Aortic smooth muscle cell (primary cell): ENCODE results near the gene FGF2. TPM values are rescaled to one million over a fixed set of nuclear protein-coding genes. Genes with fewer than 3 reads are reported as not detected.

ENCODE experiments used
- total RNA-seq: library from RNA; depleted of rRNA; stranded (reverse); fragments of >200 nt; gene quantifications from 2 replicates; pipeline ENCODE4 v1.2.3, GENCODE V29; 2014

FGF2 gene
- total RNA-seq = 33.0 and 44.7 TPM in 2 replicates

DNA sequence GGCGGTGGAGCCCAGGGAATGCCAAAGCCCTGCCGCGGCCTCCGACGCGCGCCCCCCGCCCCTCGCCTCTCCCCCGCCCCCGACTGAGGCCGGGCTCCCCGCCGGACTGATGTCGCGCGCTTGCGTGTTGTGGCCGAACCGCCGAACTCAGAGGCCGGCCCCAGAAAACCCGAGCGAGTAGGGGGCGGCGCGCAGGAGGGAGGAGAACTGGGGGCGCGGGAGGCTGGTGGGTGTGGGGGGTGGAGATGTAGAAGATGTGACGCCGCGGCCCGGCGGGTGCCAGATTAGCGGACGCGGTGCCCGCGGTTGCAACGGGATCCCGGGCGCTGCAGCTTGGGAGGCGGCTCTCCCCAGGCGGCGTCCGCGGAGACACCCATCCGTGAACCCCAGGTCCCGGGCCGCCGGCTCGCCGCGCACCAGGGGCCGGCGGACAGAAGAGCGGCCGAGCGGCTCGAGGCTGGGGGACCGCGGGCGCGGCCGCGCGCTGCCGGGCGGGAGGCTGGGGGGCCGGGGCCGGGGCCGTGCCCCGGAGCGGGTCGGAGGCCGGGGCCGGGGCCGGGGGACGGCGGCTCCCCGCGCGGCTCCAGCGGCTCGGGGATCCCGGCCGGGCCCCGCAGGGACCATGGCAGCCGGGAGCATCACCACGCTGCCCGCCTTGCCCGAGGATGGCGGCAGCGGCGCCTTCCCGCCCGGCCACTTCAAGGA is at the start of gene FGF2:
Gene FGF2, plus strand, starts transcription at position 279 of the 705 bp plus-strand sequence. Its CDS starts 344 bp downstream, at position 623.

GRCh38 chr4:122921971-122922876 is 95.6 kb downstream of the FGF2 start, which contains the start of gene NUDT6:
Gene NUDT6 (minus strand): TSS chr4:122922597. CDS start chr4:122922572, 25 bp downstream.

Other genes with a start within 250 kb of the FGF2 start
- gene IL21, start 205.8 kb upstream of the FGF2 start, total RNA-seq = not detected in 2 replicates
- 5.0 and 6.2 TPM in 2 replicates for gene BBS12, start 94.1 kb upstream of the FGF2 start, total RNA-seq
- gene NUDT6, start 95.8 kb downstream of the FGF2 start, total RNA-seq = 5.8 and 6.1 TPM in 2 replicates